ENCODE results near the gene KIAA0930. TPM values are rescaled to one million over a fixed set of nuclear protein-coding genes. Genes with fewer than 3 reads are reported as not detected.
"Not testable (repeated sequence)": the region's sequence is repeated elsewhere in the genome, so short reads cannot be mapped to it uniquely, and the experiment has no call there.

The KIAA0930 gene
- total RNA-seq, 1 donor from 2014 or later: 73.9 TPM

DNA sequence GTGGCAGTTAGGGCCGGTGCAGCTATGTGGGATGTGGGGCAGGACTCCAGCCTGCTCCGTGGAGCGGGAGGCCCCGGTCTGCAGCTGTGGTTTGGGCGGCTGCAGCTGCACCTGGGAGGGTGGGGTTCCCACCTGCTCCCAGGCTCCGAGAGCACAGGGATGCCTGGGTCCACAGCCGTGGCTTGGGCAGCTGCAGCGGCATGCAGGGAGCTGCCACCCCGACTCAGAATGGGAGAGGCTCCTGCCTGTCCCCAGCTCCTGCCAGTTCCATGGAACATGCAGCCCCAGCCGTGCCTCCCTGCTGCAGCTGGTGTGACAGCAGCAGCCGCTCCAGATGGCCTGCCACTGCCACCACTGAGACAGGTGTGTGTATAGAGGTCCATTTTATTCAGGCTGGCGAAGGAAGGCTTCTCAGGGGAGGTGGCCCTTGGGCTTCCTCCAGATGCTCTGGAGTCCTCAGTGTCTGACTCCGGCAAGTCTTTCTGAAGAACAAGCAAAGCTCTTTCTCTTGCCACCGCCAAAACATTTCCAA lies 22.3 kb upstream of the KIAA0930 start:
- DNase-seq: no peak

DNA sequence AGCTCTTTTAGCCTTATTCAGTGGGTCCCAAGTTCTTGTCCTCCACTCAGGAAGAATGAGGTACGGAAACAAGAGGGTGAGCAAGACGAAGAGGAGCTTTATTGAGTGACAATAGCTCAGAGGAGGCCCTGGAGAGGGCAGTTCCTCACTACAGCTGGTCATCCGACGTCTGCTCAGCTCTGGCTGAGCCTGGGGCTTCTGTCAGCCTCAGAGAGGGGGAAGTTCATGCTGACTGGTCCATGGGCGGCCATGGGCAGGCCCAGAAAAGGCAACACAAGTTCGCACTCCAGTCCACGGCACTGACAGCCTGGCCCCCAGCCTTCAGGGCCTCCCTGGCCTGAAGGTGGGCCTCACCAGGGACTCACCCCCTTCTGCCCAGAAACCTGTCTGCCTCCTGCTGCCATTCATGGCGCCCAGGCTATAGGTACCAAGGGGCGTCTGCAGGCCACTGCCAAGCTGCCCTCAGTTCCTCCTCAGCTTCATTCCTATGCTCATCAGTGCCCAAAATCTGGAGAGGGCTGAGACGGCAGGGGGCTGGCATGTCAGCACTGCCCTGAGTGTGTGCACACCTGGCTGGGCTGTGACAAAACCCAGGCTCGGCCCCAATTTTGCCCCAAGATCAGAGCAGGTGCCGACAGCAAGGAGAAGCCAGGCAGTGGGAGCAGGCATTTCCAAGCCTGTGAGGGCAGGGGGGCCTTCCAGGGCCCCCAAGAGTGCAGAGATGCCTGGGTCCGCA lies 21.7 kb upstream of the KIAA0930 start:
- no peak for DNase-seq

DNA sequence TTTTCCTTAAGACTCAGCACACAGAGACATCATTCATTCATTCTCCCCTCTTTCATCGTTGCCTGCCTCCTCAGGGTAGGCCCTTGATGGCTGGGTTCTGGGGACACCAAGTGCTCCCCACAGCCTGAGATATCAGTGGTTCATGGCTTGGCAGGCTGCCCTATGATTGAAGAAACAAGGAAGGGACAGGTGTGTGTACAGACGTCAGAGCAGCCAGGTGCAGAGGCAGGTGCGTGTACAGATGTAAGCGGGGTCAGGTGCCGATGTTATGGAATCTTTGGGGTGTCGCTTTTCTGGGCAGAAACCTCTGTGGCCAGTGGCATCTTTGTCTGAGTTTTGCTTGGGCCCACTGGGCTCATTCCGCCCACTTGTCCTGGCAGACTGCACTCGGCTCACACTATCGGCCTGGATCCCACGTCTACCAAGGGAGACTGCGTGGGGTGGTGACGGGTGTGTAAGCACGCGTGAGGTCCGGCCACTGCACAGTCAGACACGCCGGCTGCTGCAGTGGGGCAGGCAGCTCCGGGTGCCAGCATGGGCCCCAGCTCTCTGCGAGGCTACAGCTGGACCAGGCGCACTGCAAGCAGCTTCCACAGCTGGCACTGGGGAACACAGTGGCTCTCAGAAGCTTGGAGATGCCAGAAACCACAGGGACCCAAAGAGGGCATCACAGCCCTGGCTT lies 20.9 kb upstream of the KIAA0930 start:
- DNase-seq: no peak

DNA sequence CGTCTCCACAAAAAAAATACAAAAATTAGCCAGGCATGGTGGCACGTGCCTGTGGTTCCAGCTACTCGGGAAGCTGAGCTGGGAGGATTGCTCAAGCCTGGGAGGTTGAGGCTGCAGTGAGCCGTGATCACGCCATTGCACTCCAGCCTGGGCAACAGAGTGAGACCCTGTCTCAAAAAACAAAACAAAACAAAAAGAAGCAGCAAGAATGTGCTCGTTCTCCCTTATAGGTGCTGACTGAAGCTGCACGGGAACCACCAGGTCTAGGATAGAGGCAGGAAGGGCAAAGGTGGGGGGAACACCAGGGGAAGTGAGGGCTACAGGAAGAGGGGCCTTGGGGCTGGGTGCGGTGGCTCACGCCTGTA lies 19.7 kb upstream of the KIAA0930 start:
- DNase-seq: not testable (repeated sequence)

DNA sequence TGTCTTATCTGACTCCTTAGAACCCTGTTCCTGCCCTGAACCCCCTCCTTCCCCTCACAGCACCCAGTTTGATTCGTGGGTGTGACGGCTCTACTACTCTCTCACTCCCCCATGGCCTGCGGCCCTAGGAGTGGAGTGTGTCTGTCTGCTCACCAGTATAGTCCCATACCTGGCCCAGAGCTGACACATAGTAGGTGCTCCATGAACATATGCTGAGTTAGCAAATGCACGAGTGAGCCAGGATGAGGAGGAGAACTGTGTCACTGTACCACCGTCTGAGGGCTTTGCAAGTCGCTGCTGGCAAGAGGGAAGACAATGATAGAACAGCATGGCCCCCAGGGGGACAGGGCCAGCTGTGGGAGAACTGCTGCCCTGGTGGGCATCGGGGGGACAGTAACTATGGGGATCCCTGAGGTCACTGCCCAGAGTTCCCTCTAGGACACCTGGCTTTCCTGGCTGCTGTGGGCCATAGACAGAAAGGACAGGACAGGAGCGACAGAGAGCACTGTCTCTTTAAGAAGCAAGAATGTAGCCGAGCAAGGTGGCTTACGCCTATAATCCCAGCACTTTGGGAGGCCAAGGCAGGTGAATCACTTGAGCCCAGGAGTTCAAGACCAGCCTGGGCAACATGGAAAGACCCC lies 19.2 kb upstream of the KIAA0930 start:
- no peak for DNase-seq

DNA sequence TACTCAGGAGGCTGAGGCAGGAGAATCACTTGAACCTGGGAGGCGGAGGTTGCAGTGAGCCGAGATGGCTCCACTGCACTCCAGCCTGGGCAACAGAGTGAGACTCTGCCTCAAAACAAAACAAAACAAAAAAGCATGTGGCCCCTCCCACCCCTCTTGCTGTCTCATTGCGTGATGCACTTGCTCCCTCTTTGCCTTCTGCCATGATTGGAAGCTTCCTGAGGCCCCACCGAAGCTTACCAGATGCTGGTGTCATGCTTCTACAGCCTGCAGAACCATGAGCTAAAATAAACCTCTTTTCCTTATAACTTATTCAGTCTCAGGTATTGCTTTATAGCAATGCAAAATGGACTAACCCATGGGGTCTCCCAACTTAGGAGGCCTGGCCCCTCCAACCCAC lies 17.2 kb upstream of the KIAA0930 start:
- not testable (repeated sequence) for DNase-seq

DNA sequence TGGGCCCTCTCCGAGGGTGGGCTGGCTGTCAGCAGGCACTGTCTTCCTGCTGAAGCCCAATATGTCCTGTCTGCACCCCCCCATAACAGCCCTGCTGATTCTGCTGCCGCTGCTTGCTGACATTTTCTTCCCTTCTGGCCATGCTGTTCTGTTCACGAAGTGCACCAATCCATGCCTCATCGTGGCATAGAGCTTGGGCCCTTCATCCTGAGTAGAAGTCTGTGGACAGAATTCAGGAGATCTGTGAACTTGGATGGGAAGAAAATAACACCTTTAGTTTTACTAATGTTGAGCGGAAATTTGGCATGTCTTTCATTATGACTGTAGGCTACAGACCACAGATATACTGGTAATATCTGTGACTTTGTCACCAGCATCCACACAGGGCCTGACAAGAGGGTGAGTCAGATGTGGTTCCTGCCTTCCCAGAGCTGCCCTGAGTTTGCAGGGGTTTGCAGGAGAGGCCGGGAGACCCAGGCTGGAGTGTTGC lies 14.1 kb upstream of the KIAA0930 start:
- no peak for DNase-seq

- no peak for DNase-seq
Measured at GRCh38 chr22:45254388-45254787, 13.7 kb upstream of the KIAA0930 start.

DNA sequence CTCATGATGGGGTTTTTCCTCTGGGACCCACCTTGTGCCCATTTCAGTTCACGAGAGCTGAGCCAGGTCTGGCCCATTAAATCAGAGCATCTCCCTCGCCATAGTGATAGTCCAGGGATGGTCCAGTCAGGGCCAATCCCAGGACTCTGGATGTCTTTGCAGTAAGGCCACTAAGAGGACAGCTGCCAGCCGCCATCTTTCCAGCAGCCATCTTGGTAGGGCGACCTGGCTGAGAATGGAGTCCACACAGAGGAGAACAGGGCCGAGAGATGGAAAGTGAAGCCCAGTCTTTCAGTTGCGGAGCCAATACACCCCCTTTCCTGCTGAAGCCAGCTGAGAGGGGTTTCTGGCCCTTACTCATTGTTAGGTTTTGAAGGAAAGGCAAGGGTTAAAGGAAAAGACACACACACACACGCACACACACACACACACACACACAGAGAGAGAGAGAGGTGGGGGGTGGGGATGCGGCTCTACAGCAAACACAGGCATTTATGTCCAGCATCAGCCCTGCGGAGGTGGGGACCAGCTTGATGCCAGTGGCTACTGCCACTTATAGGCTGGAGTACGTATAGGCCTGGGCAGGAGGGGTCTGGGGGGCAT lies 12.4 kb upstream of the KIAA0930 start:
- no peak for DNase-seq

- no peak for DNase-seq
Measured at GRCh38 chr22:45251825-45252224, 11.1 kb upstream of the KIAA0930 start.

GRCh38 chr22:45248832-45249561 lies 8.3 kb upstream of the KIAA0930 start:
- no peak for DNase-seq

GRCh38 chr22:45246060-45246985 lies 5.6 kb upstream of the KIAA0930 start:
- DNase-seq: peak; percentile 95

GRCh38 chr22:45244916-45245315 lies 4.2 kb upstream of the KIAA0930 start:
- no peak for DNase-seq

GRCh38 chr22:45242778-45243191 lies 2.1 kb upstream of the KIAA0930 start:
- peak; percentile 73 for DNase-seq

- peak; percentile 49 for DNase-seq
Measured at GRCh38 chr22:45240104-45240809, 437 bp downstream of the KIAA0930 start.

DNA sequence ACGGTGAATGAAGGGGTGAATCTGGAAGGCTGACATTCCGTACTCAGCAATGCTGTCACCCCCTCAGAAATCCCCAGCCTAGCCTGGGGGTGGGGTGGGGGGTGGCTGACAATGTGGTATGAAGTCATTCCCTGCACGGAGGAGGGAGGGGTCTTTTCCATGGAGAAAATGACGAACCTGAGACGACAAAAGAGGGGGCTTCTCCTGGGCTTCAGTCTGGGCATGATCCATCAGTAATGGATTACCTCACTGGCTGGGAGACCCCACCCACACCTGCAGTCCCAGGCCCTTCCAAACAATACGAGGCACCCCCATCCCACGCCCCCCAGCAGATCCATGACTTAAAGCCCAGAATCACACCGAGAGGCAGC lies 1.0 kb downstream of the KIAA0930 start:
- no peak for DNase-seq

DNA sequence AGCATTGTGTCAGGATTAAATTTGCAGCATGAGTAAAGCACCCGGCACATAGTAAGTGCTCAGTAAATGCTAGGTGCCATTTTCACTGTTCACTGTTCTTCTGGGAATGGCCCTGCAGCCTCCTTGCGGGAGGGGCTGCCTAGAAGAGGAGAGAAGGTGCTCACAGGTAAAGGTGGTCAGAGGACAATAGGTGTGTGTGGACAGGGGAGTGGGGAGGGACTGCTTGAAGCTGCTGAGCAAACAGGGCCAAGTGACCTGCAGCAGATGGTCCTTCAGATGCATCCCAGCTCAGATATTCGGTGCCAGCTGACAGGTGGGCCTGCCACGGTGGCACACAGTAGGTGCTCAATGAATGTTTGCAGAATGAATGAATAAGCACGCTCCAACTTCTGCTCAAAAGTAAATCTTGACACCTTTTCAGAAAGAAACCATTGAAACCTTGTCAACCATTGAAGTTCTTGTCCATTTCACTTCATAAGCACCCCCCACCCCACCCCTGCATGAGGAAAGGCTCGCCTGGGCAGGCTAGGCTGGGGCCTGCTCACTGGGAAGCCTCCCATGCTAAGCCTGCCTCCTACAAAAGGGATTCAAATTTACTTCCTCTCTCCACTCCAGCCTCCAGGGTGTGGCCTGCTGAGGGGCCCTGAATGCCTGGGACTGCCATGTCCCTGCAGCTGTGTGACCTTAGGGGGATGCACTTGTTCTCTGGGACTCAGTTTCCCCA lies 1.6 kb downstream of the KIAA0930 start:
- no peak for DNase-seq

DNA sequence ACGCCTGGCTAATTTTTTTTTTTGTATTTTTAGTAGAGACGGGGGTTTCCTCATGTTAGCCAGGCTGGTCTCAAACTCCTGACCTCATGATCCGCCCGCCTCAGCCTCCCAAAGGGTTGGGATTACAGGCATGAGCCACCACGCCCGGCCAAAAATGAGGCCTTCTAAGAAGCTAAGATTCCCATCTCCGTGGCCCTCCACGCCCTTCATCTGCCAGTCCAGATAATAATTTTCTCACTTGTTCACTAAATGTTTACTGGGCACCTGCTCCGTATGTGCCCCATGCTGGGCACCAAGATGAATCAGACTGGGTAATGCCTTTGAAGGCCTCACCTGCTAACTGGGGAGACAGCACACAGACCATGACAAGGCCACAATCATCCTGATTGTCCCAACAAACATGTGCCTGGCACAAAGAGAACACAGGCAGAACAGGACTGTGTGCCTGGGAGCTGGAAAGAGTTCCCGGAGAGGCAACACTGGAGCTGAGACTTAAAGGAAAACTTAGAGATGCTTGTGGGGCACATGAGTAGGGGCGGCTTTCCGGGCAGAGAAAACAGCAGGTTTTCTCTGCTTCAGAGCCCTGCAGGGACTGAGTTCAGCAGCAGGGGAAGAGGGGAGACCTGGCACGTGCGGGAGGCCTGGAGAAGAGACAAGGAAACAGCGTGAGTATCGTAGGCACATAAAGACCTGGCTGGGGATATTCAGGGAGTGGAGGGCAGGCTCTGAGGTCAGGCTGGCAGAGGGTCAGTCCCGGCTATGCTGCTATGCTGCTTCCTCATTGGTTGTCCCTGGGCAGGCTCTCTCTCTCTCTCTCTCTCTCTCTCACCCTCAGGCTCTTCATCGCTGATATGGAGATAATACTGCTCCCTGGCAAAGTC lies 2.4 kb downstream of the KIAA0930 start:
- no peak for DNase-seq

All from dermis blood vessel endothelial cell (primary cell).